ENCODE data around the gene TNIP2.
"Not testable (repeated sequence)": the region's sequence is repeated elsewhere in the genome, so short reads cannot be mapped to it uniquely, and the experiment has no call there.

TNIP2 gene

GRCh38 chr4:2767705-2768074 lies 11.6 kb upstream of the TNIP2 start:
- no peak for DNase-seq

- no peak for DNase-seq
Observed at GRCh38 chr4:2767046-2767704, 11.0 kb upstream of the TNIP2 start.

GRCh38 chr4:2765832-2766526 lies 9.8 kb upstream of the TNIP2 start:
- no peak for DNase-seq

GRCh38 chr4:2763511-2763967 lies 7.4 kb upstream of the TNIP2 start:
- no peak for DNase-seq

DNA sequence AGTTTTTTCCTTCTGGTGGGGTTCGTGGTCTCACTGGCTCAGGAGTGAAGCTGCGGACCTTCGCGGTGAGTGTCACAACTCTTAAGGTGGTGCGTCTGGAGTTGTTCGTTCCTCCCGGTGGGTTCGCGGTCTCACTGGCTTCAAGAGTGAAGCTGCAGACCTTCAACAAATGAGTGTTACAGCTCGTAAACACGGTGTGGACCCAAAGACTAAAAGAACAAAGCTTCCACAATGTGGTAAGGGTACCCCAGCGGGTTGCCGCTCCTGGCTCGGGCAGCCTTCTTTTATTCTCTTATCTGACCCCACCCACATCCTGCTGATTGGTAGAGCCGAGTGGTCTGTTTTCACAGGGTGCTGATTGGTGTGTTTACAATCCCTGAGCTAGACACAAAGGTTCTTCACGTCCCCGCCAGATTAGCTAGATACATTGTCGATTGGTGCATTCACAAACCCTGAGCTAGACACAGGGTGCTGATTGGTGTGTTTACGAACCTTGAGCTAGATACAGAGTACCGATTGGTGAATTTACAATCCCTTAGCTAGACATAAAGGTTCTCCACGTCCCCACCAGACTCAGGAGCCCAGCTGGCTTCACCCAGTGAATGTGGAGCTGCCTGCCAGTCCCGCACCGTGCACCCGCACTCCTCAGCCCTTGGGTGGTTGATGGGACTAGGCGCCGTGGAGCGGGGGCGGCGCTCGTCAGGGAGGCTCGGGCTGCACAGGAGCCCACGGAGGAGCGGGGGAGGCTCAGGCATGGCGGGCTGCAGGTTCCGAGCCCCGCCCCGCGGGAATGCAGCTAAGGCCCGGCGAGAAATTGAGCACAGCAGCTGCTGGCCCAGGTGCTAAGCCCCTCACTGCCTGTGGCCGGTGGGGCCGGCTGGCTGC lies 6.6 kb upstream of the TNIP2 start:
- DNase-seq, result not testable (repeated sequence)

- DNase-seq, result no peak
Observed at GRCh38 chr4:2762048-2762447, 5.9 kb upstream of the TNIP2 start.

DNA sequence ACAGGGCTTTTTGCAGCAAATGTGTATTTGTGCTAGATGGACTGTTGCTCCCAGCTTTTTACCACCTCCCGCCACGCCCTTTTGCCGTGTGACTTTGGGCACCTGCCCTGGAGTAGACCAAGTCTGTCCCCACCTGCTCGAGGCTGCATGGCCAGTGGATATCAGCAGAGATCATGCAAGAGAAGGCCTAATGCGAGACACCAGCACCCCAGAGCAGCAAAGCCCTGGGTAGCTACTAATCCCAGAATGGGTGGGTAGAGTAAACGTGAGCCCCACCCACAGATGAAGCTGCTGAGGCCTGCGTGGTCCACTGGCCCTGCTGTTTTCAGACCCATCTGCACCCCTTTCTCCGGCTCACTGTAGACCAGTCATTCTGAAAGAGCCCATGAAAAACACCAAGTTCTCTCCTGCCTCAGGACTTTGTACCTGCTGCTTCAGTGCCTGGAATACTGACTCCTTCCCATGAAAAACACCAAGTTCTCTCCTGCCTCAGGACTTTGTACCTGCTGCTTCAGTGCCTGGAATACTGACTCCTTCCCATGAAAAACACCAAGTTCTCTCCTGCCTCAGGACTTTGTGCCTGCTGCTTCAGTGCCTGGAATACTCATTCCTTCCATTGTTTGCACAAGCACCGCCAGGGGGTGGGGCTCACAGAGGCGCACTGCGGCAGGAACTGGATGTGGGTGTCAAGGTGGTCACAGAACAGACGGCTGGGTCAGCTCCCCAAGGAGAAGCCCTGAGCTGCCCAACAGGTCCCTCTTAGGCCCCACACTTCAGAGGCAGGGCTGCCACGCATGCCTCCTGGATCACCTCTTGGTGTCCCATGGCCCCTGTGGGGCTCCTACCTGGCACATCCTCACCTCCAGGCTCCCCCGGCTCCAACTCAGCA lies 5.1 kb upstream of the TNIP2 start:
- no peak for DNase-seq

- DNase-seq, result no peak
Observed at GRCh38 chr4:2757426-2757825, 1.3 kb upstream of the TNIP2 start.

GRCh38 chr4:2756691-2757350 lies 685 bp upstream of the TNIP2 start:
- DNase-seq, result no peak

- no peak for DNase-seq
Observed at GRCh38 chr4:2754848-2755819, 1.0 kb downstream of the TNIP2 start.

GRCh38 chr4:2753436-2753835 lies 2.7 kb downstream of the TNIP2 start:
- DNase-seq, result no peak

GRCh38 chr4:2750719-2751605 lies 5.2 kb downstream of the TNIP2 start:
- no peak for DNase-seq

GRCh38 chr4:2746891-2747695 lies 9.0 kb downstream of the TNIP2 start:
- no peak for DNase-seq

GRCh38 chr4:2745981-2746806 lies 9.9 kb downstream of the TNIP2 start:
- DNase-seq, result peak; percentile 13

DNA sequence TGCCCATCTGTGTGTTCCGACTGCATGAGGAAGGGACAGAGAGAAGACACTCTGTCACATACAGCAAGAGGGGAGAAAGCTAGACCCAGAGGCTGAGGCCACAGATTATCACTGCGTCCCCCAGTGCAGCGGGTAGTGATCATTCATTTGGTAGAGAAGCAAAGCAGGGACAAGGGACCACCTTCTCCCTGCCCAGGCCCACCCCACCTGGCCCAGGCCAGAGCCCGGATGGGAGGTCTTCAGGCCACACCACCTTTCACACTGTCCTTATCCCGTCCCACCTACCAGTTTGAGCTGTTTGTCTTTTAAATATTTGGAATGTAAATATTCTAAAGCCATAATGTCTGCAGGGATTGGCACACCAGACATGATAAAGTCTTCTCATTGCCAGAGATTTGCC lies 10.6 kb downstream of the TNIP2 start:
- DNase-seq, result no peak

DNA sequence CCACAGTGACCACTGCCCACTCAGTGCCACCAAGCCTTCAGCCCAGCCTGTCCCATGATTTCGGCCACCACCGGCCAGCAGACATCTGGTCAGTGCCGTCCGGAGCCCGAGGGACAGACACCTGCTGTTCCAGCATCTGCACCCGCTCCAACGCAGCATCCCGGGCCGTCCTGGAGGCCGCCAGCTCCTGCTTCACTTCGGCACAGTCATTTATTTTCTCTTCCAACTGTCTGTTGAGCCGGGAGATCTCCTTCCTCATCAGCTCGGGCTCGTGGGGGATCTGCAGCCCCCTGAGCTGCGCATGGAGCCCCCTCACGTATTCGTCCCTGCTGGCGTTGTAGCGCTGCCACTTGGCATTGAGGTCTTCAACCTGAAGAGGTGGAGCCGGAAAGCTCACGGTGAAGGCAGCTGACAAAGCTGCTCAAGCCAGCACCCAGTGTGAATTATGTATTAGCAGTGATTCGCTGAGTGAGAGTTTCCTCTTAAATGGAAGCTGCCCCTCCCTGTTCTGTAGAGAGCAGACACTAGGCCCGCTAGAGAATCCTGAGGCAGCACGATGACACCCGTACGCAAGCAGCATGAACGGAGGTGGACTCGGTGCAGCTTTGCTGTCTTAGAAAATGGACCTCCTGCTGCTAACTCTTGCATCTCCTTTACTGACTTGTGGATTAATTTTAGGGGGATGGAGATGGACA lies 11.4 kb downstream of the TNIP2 start:
- DNase-seq, result peak; percentile 25

Measured in eye (tissue), 1 donor.